GM19035 (cell line): ENCODE measurements around the gene CCDC137.

ENCODE experiments used
- ATAC-seq: cut with Tn5 transposase; IDR thresholded peaks from one replicate; pipeline ENCODE4 v1.9.1; 2021; ENCODE audit not compliant: unreplicated experiment

Gene CCDC137

GRCh38 chr17:81682565-81683207 is 16.1 kb downstream of the CCDC137 start:
- ATAC-seq = no peak

DNA sequence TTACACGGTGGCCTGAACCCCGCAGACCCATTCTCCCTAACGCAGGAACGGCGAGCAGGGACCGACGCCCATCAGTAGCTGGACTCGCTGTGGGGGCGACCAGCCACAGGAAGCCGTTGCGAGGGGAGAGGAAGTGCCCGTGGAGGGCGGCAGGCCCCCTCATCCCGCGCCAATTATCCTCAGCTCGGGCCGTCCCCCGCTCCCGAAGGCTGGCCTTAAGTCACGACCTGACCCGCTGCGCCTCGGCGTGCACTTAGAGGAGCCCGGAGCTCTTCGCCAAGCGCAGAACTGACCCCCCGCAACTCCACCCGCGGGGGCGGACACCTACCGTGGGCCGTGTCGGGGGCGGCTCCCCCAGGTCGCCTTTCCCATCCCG is 16.7 kb downstream of the CCDC137 start:
- ATAC-seq = peak; percentile 10

GRCh38 chr17:81683584-81684441 is 17.3 kb downstream of the CCDC137 start, which contains the start of the genes ARL16 and HGS:
Gene ARL16 (minus strand): TSS chr17:81683797. CDS start chr17:81683753, 44 bp downstream.
Gene HGS (plus strand): TSS chr17:81684011. CDS start chr17:81684067, 56 bp downstream.
- peak; percentile 95 for ATAC-seq

DNA sequence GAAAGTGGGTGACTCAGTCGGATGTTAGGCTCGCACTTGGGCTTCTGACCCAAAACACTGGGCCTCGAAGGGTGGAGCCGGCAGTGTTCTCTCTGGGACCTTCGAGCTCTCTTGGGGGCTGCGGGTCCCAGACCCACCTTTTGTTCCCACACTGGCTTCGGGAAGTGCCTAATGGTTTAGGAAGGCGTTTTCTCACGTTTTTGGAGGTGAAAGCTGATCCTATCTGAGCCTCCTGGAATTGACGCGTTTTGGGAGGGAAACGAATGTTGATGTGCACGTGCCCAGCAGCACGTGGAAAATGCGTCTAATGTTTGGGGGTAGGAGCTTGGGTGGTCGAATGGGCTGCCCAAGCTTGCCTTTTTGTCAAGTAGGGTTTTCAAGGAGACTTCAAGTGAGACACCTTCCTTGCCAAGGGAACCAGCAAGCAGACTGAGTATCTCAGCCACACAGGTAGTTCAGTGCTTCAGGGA is 17.9 kb downstream of the CCDC137 start:
- ATAC-seq = no peak

GRCh38 chr17:81685108-81685507 is 18.6 kb downstream of the CCDC137 start:
- no peak for ATAC-seq

GRCh38 chr17:81686614-81687013 is 20.1 kb downstream of the CCDC137 start:
- ATAC-seq = no peak

DNA sequence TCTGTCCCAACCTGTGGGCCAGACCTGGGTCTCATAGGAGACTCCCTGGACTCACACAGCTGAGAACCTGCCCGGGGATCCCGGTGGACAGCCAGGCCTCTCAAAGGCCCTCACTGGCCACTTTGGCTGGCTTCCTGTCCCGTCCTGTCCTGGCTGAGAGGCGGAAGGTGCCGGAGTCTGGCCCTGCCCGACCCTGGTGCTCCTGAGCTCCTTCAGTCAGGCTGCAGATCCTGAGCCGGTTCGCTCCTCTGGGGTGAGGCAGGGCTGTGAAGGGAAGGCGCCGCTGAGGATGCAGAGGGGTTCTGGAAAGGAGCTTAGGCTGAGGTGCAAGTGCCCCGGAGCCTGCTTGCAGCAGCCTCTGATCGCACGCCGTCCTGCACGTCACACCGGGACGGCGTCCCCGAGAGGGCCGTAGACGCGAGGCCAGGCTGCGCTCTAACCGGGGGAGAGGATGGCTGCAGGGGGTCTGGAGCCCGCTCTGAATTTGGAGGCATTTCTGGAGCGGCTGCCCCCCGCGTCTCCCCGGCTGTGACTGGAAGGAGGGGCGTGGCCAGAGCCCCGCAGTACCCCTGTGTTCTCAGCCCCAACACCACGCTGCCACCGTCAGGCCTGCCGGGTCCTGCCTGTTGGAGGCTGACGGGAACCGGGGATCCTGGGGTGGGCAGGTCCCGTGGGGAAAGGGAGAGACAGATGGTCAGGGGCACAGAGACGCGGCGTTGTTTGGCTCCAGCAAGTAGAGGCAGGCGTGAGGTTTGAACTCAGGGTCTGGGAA is 21.4 kb downstream of the CCDC137 start:
- no peak for ATAC-seq

DNA sequence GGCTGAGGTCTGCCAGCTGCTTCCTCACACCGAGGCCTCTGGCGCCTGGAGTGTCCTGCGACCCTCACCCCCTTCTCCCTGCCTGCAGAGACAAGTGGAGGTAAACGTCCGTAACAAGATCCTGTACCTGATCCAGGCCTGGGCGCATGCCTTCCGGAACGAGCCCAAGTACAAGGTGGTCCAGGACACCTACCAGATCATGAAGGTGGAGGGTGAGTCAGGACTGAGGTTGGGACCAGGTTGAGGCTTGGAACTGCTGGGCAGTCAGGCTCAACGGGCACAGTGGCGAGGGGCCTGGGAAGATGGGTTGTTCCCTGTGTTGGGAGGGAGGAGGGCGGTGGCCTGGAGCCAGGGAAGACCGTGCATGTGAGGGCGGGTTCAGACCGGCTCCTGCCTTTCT is 22.1 kb downstream of the CCDC137 start:
- ATAC-seq = no peak

GRCh38 chr17:81690066-81690465 is 23.5 kb downstream of the CCDC137 start:
- ATAC-seq = no peak

DNA sequence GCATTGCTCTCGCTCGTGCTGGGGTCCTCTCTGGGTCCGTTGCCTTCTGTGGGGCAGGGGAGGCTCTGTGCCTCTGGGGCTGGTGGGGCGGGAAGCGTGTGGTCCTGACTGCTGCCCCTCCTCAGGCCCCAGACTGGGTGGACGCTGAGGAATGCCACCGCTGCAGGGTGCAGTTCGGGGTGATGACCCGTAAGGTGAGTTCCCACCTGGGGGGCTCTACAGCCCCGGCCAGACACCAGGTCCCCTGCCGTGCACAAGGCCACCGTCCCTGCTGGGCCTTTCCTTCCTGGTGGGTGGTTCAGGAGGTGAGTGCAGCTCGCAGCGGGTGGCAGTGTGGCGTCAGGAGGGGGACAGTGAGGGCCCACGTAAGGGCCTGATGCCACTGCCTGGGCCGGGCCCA is 24.0 kb downstream of the CCDC137 start:
- no peak for ATAC-seq

DNA sequence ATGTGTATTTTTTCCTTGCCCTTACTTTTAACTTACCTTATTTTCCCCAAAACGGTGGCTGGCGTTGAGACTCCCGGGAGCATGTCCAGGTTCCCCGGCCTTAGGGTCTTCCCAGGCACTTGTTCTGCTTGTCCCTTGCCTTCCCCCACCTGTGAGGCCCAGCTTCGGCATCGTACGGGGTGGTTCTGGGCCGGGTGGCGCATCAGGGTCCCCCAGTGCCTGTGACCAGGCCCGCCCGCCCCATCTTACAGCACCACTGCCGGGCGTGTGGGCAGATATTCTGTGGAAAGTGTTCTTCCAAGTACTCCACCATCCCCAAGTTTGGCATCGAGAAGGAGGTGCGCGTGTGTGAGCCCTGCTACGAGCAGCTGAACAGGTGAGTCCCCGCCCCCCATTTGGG is 24.7 kb downstream of the CCDC137 start:
- no peak for ATAC-seq

GRCh38 chr17:81691608-81692007 is 25.1 kb downstream of the CCDC137 start:
- ATAC-seq = no peak

GRCh38 chr17:81693509-81694210 is 27.1 kb downstream of the CCDC137 start:
- no peak for ATAC-seq

GRCh38 chr17:81694810-81695209 is 28.3 kb downstream of the CCDC137 start:
- ATAC-seq = no peak

DNA sequence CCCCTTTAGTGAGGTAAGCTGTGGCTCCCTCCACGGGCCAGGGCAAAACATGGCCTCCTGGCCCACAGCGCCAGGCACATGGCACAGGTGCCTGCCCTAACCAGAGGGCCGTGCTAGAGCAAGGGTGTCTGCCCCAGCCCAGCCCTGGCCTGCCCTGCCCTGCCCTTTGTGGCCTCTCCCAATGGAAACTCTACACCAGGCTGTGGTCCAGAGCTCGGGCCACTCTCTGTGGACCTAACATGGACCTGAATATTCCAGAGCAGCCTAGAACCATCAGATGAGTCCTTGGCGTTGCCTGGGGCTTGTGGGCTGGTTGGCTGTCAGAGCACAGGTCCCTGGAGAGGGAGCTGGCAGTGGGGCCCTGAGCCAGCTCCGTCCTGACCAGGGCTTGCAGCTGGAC is 28.7 kb downstream of the CCDC137 start:
- ATAC-seq = no peak

GRCh38 chr17:81695801-81696200 is 29.3 kb downstream of the CCDC137 start:
- ATAC-seq = no peak

DNA sequence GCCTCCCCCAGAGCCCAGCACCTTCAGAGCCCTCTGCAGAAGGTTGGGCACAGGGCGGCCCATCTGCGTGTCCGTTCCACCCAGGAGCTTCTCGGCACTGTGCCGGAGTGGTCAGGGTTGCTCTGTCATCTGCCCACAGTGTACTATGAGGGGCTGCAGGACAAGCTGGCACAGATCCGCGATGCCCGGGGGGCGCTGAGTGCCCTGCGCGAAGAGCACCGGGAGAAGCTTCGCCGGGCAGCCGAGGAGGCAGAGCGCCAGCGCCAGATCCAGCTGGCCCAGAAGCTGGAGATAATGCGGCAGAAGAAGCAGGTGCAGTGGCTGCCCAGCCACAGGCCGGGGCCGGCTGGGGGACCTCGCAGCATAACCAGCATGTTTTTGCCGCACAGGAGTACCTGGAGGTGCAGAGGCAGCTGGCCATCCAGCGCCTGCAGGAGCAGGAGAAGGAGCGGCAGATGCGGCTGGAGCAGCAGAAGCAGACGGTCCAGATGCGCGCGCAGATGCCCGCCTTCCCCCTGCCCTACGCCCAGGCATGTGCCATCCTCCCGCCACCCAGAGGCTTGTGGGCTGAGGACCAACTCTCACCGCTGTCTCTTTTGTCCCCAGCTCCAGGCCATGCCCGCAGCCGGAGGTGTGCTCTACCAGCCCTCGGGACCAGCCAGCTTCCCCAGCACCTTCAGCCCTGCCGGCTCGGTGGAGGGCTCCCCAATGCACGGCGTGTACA is 29.8 kb downstream of the CCDC137 start:
- no peak for ATAC-seq

GRCh38 chr17:81697261-81698044 is 30.9 kb downstream of the CCDC137 start:
- ATAC-seq = no peak
